Smooth muscle cell (in vitro differentiated cells): Measurements from ENCODE around the gene FOXM1. TPM values are rescaled to one million over a fixed set of nuclear protein-coding genes. Genes with fewer than 3 reads are reported as not detected.
A peak's percentile ranks its signal among the peaks of the same experiment; 100 is the strongest.

Source experiments
- DNase-seq: peaks from one replicate; lab custom pipeline; 2025; ENCODE audit not compliant: unreplicated experiment; lab: John Stamatoyannopoulos, UW
- H2AFZ ChIP-seq: fragments of 200-600 bp; sonication (generic); 2 replicates; pipeline ENCODE4 v1.6.0; 2016; ENCODE audit warnings: antibody characterized with exemption, low read depth, mild to moderate bottlenecking
- H3F3A ChIP-seq: fragments of 200-600 bp; sonication (generic); 2 replicates; pipeline ENCODE4 v1.6.0; 2017; ENCODE audit warnings: antibody characterized with exemption, low read depth
- H3K27ac ChIP-seq: fragments of 200-600 bp; sonication (generic); 2 replicates; pipeline ENCODE4 v1.5.1; 2016; ENCODE audit warnings: low read depth, mild to moderate bottlenecking
- H3K27me3 ChIP-seq: fragments of 200-600 bp; sonication (generic); 2 replicates; pipeline ENCODE4 v1.6.1; 2016; ENCODE audit warnings: low read depth, mild to moderate bottlenecking
- H3K36me3 ChIP-seq: fragments of 200-600 bp; sonication (generic); 2 replicates; pipeline ENCODE4 v1.5.1; 2016; ENCODE audit warnings: low read depth
- H3K4me1 ChIP-seq: fragments of 200-600 bp; sonication (generic); 2 replicates; pipeline ENCODE4 v1.5.1; 2016; ENCODE audit warnings: low read depth
- H3K4me2 ChIP-seq: fragments of 200-600 bp; sonication (generic); 2 replicates; pipeline ENCODE4 v1.6.0; 2016; ENCODE audit warnings: mild to moderate bottlenecking
- H3K4me3 ChIP-seq: fragments of 200-600 bp; sonication (generic); 2 replicates; pipeline ENCODE4 v1.5.1; 2016; ENCODE audit warnings: mild to moderate bottlenecking
- H3K79me2 ChIP-seq: fragments of 200-600 bp; sonication (generic); 2 replicates; pipeline ENCODE4 v1.6.0; 2016; ENCODE audit warnings: low read depth, mild to moderate bottlenecking
- H3K9ac ChIP-seq: fragments of 200-600 bp; sonication (generic); 2 replicates; pipeline ENCODE4 v1.6.0; 2016; ENCODE audit warnings: low read depth
- H3K9me3 ChIP-seq: fragments of 200-600 bp; sonication (generic); replicated peaks from 2 replicates; pipeline ENCODE4 v1.5.1; 2016; ENCODE audit warnings: low read depth
- H4K20me1 ChIP-seq: fragments of 200-600 bp; sonication (generic); 2 replicates; pipeline ENCODE4 v1.6.0; 2016; ENCODE audit warnings: low read depth
- WGBS: methylation state at CpG from one replicate; pipeline ENCODE4 v1.1.7; 2016; ENCODE audit warnings: low lambda C conversion rate; 5-methylcytosine and 5-hydroxymethylcytosine counted together
- polyA plus RNA-seq: library from polyadenylated mRNA; unstranded; fragments of >200 nt; fragmentation: Nextera tagmentation; extraction: Ambion mirVana; gene quantifications from 2 replicates; pipeline ENCODE4 v1.2.1, GENCODE V29; 2016
- total RNA-seq: library from RNA; depleted of rRNA; stranded (reverse); fragments of >200 nt; gene quantifications from 2 replicates; pipeline ENCODE4 v1.2.3, GENCODE V29; 2014
- TF ChIP-seq, protein P1 (sequence below): fragments of 200-600 bp; sonication (generic); IDR thresholded peaks from 2 replicates; pipeline ENCODE4 v1.5.1; 2017; ENCODE audit warnings: borderline replicate concordance, mild to moderate bottlenecking, antibody characterized with exemption; ENCODE audit not compliant: insufficient read depth, poor library complexity, severe bottlenecking

FOXM1 gene
- total and polyA plus RNA-seq, 2 experiments from 2014 or later: 3.7 to 8.1 TPM

- no peak overlapping the region for H2AFZ ChIP-seq
- H3F3A ChIP-seq: no peaks in the 10 kb centered on the region
- peaks cover 88% of the 10 kb centered on the region for H4K20me1 ChIP-seq
- H3K4me1 ChIP-seq: peaks cover 19% of the 10 kb centered on the region
- DNase-seq: no peak
- H3K36me3 ChIP-seq: no peaks in the 10 kb centered on the region
- no peak overlapping the region for H3K4me2 ChIP-seq
- TF ChIP-seq, protein P1, sequence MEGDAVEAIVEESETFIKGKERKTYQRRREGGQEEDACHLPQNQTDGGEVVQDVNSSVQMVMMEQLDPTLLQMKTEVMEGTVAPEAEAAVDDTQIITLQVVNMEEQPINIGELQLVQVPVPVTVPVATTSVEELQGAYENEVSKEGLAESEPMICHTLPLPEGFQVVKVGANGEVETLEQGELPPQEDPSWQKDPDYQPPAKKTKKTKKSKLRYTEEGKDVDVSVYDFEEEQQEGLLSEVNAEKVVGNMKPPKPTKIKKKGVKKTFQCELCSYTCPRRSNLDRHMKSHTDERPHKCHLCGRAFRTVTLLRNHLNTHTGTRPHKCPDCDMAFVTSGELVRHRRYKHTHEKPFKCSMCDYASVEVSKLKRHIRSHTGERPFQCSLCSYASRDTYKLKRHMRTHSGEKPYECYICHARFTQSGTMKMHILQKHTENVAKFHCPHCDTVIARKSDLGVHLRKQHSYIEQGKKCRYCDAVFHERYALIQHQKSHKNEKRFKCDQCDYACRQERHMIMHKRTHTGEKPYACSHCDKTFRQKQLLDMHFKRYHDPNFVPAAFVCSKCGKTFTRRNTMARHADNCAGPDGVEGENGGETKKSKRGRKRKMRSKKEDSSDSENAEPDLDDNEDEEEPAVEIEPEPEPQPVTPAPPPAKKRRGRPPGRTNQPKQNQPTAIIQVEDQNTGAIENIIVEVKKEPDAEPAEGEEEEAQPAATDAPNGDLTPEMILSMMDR: no peak
- H3K27ac ChIP-seq: peak overlapping the region; percentile 22
- no peaks in the 10 kb centered on the region for H3K9me3 ChIP-seq
- WGBS: 78% methylated on average over 2 of the region's 2 CpGs
- peaks cover 86% of the 10 kb centered on the region for H3K79me2 ChIP-seq
- H3K27me3 ChIP-seq: no peaks in the 10 kb centered on the region
- no peak overlapping the region for H3K9ac ChIP-seq
- H3K4me3 ChIP-seq: no peak overlapping the region
These were observed 18.5 kb upstream of the FOXM1 start for GRCh38 chr12:2895511-2895910.

GRCh38 chr12:2895051-2895451 is 18.1 kb upstream of the FOXM1 start:
- Histone ChIP-seq H2AFZ (no peak overlapping the region), H3K36me3 (no peaks in the 10 kb centered on the region), H3K27ac (peak overlapping the region; percentile 22), H4K20me1 (peaks cover 83% of the 10 kb centered on the region), H3K9me3 (no peaks in the 10 kb centered on the region), H3K27me3 (no peaks in the 10 kb centered on the region), H3K9ac (no peak overlapping the region), H3K79me2 (peaks cover 82% of the 10 kb centered on the region), H3K4me2 (no peak overlapping the region), H3F3A (no peaks in the 10 kb centered on the region), H3K4me3 (no peak overlapping the region), H3K4me1 (peaks cover 19% of the 10 kb centered on the region)
- TF ChIP-seq, protein P1: no peak
- no peak for DNase-seq
- WGBS: 30% methylated on average over 2 of the region's 2 CpGs

GRCh38 chr12:2893007-2893406 is 16.0 kb upstream of the FOXM1 start:
- TF ChIP-seq, protein P1: no peak
- H3K4me2 ChIP-seq: peak overlapping the region; percentile 83
- H3K4me3 ChIP-seq: no peak overlapping the region
- H3F3A ChIP-seq: peaks cover 4% of the 10 kb centered on the region
- no peaks in the 10 kb centered on the region for H3K27me3 ChIP-seq
- DNase-seq: no peak
- no peak overlapping the region for H3K9ac ChIP-seq
- H3K36me3 ChIP-seq: no peaks in the 10 kb centered on the region
- H3K79me2 ChIP-seq: peaks cover 62% of the 10 kb centered on the region
- H3K4me1 ChIP-seq: peaks cover 19% of the 10 kb centered on the region
- no peak overlapping the region for H2AFZ ChIP-seq
- WGBS: 55% methylated on average over 8 of the region's 8 CpGs
- no peaks in the 10 kb centered on the region for H3K9me3 ChIP-seq
- peak overlapping the region; percentile 85 for H3K27ac ChIP-seq
- H4K20me1 ChIP-seq: peaks cover 63% of the 10 kb centered on the region

DNA sequence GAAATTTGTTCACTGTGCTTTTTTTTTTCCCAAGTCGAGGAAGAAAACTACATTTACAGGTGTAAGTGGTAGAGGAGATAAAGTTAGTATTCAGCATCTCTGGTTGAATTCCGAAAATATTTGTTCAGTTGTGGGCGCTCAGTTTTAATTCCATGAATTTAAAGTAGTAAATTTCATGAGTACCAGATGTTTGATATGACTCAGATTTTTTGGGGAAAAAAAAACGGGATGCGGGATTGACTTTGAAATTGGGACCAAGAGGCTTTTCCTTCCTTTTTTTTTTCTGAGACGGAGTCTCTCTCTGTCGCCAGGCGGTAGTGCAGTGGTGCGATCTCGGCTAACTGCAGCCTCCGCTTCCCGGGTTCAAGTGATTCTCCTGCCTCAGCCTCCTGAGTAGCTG is 15.3 kb upstream of the FOXM1 start:
- Histone ChIP-seq H3F3A (peaks cover 4% of the 10 kb centered on the region), H4K20me1 (peaks cover 55% of the 10 kb centered on the region), H3K27ac (peak overlapping the region; percentile 85), H3K9me3 (no peaks in the 10 kb centered on the region), H3K36me3 (no peaks in the 10 kb centered on the region), H3K79me2 (peaks cover 55% of the 10 kb centered on the region), H3K4me3 (peak overlapping the region; percentile 74), H3K4me2 (peak overlapping the region; percentile 83), H3K27me3 (no peaks in the 10 kb centered on the region), H3K4me1 (peaks cover 19% of the 10 kb centered on the region), H2AFZ (no peak overlapping the region), H3K9ac (no peak overlapping the region)
- 90% methylated on average over 12 of the region's 12 CpGs for WGBS
- no peak for DNase-seq
- TF ChIP-seq, protein P1: no peak
